ENCODE measurements around the gene LACTB.
"Not testable (repeated sequence)": the region's sequence is repeated elsewhere in the genome, so short reads cannot be mapped to it uniquely, and the experiment has no call there.

DNA sequence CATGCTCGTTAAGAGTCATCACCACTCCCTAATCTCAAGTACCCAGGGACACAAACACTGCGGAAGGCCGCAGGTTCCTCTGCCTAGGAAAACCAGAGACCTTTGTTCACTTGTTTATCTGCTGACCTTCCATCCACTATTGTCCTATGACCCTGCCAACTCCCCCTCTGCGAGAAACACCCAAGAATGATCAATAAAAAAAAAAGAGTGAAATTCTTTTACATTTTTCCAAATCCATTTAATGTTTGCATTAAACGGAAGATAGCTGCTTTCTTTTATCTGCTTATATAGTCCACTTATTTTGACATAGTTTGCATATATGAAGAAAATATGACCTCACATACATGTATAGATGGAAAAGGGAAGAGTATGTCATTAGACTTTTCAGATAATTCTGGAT is 22.1 kb upstream of the LACTB start:
- TF ChIP-seq, protein P1, sequence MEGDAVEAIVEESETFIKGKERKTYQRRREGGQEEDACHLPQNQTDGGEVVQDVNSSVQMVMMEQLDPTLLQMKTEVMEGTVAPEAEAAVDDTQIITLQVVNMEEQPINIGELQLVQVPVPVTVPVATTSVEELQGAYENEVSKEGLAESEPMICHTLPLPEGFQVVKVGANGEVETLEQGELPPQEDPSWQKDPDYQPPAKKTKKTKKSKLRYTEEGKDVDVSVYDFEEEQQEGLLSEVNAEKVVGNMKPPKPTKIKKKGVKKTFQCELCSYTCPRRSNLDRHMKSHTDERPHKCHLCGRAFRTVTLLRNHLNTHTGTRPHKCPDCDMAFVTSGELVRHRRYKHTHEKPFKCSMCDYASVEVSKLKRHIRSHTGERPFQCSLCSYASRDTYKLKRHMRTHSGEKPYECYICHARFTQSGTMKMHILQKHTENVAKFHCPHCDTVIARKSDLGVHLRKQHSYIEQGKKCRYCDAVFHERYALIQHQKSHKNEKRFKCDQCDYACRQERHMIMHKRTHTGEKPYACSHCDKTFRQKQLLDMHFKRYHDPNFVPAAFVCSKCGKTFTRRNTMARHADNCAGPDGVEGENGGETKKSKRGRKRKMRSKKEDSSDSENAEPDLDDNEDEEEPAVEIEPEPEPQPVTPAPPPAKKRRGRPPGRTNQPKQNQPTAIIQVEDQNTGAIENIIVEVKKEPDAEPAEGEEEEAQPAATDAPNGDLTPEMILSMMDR (conservative IDR thresholded peaks at IDR 0.05; ENCODE audit: low read depth, low read length) = not testable (repeated sequence)
- TF ChIP-seq EZH2phosphoT487 (IDR thresholded peaks at IDR 0.05; ENCODE audit: borderline replicate concordance, low read length) = not testable (repeated sequence)
